NB4 (cell line): ENCODE measurements around the gene ARHGAP45.

ENCODE experiments used
- MYC ChIP-seq: IDR thresholded peaks from 2 replicates; pipeline ENCODE4 v1.6.1; 2011; ENCODE audit warnings: low read depth, low read length
- POLR2A ChIP-seq: IDR thresholded peaks from 2 replicates; pipeline ENCODE4 v1.6.1; 2011; ENCODE audit warnings: mild to moderate bottlenecking; ENCODE audit not compliant: insufficient read length; ENCODE audit errors: extremely low read depth
- TF ChIP-seq, protein P1 (sequence below): IDR thresholded peaks from one replicate; pipeline ENCODE4 v1.5.1; 2012; ENCODE audit warnings: low read depth, low read length
- TF ChIP-seq, protein P2 (sequence below): IDR thresholded peaks from 2 replicates; pipeline ENCODE4 v1.6.1; 2011; ENCODE audit warnings: low read depth, low read length

DNA sequence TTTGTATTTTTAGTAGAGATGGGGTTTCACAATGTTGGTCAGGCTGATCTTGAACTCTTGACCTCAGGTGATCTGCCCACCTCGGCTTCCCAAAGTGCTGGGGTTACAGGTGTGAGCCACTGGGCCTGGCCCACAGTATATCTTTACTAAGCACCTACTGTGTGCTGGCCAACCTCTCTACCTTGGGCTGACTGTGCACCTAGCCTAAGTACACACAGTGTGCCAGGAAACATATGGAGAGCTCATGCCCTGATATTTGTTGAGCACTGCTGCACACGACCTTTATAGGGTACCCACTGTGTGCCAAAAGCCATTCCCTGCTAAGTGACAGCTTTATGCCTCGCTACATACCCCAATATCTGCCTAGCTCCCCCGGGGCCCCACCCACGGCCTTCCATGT is 6.3 kb upstream of the ARHGAP45 start:
- no peak for TF ChIP-seq POLR2A
- TF ChIP-seq, protein P1, sequence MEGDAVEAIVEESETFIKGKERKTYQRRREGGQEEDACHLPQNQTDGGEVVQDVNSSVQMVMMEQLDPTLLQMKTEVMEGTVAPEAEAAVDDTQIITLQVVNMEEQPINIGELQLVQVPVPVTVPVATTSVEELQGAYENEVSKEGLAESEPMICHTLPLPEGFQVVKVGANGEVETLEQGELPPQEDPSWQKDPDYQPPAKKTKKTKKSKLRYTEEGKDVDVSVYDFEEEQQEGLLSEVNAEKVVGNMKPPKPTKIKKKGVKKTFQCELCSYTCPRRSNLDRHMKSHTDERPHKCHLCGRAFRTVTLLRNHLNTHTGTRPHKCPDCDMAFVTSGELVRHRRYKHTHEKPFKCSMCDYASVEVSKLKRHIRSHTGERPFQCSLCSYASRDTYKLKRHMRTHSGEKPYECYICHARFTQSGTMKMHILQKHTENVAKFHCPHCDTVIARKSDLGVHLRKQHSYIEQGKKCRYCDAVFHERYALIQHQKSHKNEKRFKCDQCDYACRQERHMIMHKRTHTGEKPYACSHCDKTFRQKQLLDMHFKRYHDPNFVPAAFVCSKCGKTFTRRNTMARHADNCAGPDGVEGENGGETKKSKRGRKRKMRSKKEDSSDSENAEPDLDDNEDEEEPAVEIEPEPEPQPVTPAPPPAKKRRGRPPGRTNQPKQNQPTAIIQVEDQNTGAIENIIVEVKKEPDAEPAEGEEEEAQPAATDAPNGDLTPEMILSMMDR = no peak
- TF ChIP-seq MYC = no peak
- TF ChIP-seq, protein P2, sequence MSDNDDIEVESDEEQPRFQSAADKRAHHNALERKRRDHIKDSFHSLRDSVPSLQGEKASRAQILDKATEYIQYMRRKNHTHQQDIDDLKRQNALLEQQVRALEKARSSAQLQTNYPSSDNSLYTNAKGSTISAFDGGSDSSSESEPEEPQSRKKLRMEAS = no peak
